ENCODE data around the gene LRIG2.

DNA sequence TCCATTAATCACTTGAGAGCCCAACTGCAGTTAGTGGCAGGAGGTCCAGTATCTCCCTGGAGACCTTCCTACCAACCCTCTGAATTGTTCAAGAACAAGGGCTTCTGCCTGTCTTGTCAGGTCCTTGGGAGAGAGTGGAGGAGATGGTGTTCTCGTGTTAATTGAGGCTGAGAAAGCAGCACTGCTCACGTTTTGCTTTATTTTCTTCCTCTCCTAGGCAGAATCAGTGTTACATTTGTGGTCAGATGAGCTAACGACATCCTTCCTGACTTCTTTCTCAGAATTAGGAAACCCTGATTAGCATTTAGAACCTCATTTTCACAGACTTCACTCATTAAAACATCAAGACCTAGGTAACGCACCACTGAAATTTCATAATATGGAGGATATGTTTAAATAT, 26.4 kb upstream of the LRIG2 start:
- TF ChIP-seq, protein P1, sequence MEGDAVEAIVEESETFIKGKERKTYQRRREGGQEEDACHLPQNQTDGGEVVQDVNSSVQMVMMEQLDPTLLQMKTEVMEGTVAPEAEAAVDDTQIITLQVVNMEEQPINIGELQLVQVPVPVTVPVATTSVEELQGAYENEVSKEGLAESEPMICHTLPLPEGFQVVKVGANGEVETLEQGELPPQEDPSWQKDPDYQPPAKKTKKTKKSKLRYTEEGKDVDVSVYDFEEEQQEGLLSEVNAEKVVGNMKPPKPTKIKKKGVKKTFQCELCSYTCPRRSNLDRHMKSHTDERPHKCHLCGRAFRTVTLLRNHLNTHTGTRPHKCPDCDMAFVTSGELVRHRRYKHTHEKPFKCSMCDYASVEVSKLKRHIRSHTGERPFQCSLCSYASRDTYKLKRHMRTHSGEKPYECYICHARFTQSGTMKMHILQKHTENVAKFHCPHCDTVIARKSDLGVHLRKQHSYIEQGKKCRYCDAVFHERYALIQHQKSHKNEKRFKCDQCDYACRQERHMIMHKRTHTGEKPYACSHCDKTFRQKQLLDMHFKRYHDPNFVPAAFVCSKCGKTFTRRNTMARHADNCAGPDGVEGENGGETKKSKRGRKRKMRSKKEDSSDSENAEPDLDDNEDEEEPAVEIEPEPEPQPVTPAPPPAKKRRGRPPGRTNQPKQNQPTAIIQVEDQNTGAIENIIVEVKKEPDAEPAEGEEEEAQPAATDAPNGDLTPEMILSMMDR (IDR thresholded peaks at IDR 0.05 in 8 of 11, conservative IDR thresholded peaks at IDR 0.05 in 3 of 11), result no peak
- TF ChIP-seq POLR2A (IDR thresholded peaks at IDR 0.05) (no peak), POLR2AphosphoS5 (IDR thresholded peaks at IDR 0.05) (no peak)
